Liver (tissue), 9 donors: Measurements from ENCODE around the gene TMEM212. TPM values are rescaled to one million over a fixed set of nuclear protein-coding genes. Genes with fewer than 3 reads are reported as not detected.
A peak's percentile ranks its signal among the peaks of the same experiment; 100 is the strongest.

ENCODE experiments used
- DNase-seq: peaks from one replicate; pipeline ENCODE4 v3.0.0-alpha.2; 2017; ENCODE audit warnings: low spot score
- H3K27ac ChIP-seq, 2 donors: one replicate each; pipeline ENCODE4 v1.7.0; 2013; ENCODE audit warnings: inconsistent platforms in 2 of 2, low read length in 2 of 2, control low read depth in 1 of 2, low read depth in 1 of 2, mild to moderate bottlenecking in 1 of 2
- H3K27me3 ChIP-seq, 4 donors: one replicate each; pipeline versions ENCODE4 v1.6.1 to v1.7.0; 2013; ENCODE audit warnings: low read length in 3 of 4, inconsistent platforms in 1 of 4, mild to moderate bottlenecking in 1 of 4, moderate library complexity in 1 of 4; ENCODE audit not compliant: control insufficient read depth in 4 of 4, insufficient read depth in 4 of 4
- H3K36me3 ChIP-seq, 4 donors: one replicate each; pipeline versions ENCODE4 v1.6.1 to v1.7.0; 2013; ENCODE audit warnings: low read length in 3 of 4, mild to moderate bottlenecking in 3 of 4, low read depth in 1 of 4, moderate library complexity in 1 of 4; ENCODE audit not compliant: control insufficient read depth in 4 of 4, insufficient read depth in 3 of 4
- H3K4me1 ChIP-seq, 4 donors: one replicate each; pipeline versions ENCODE4 v1.6.1 to v1.7.0; 2013; ENCODE audit warnings: low read length in 3 of 4, mild to moderate bottlenecking in 3 of 4, moderate library complexity in 1 of 4; ENCODE audit not compliant: control insufficient read depth in 4 of 4, insufficient read depth in 4 of 4
- H3K4me3 ChIP-seq, 3 donors: one replicate each; pipeline versions ENCODE4 v1.6.1 to v1.7.0; 2013; ENCODE audit warnings: low read length in 3 of 3, control low read depth in 1 of 3, low read depth in 1 of 3, mild to moderate bottlenecking in 1 of 3
- H3K9ac ChIP-seq, 2 donors: one replicate each; pipeline ENCODE4 v1.7.0; 2013; ENCODE audit warnings: low read length in 2 of 2, mild to moderate bottlenecking in 2 of 2, moderate library complexity in 2 of 2, control low read depth in 1 of 2, low read depth in 1 of 2
- H3K9me3 ChIP-seq, 4 donors: one replicate each; pipeline versions ENCODE4 v1.6.1 to v1.7.0; 2013; ENCODE audit warnings: low read length in 3 of 4; ENCODE audit not compliant: control insufficient read depth in 4 of 4
- EGR1 ChIP-seq, 2 donors: IDR thresholded peaks; 2 replicates each; pipeline ENCODE4 v1.6.1; 2016 to 2018; ENCODE audit warnings: antibody characterized with exemption in 2 of 2, low read depth in 2 of 2
- FOXA1 ChIP-seq: IDR thresholded peaks from 2 replicates; pipeline ENCODE4 v1.6.1; 2016; ENCODE audit warnings: antibody characterized with exemption
- FOXA2 ChIP-seq: IDR thresholded peaks from 2 replicates; pipeline ENCODE4 v1.6.1; 2016; ENCODE audit warnings: antibody characterized with exemption
- HNF4A ChIP-seq, 2 donors: conservative IDR thresholded peaks; 2 replicates each; pipeline ENCODE4 v1.6.1; 2016; ENCODE audit warnings: antibody characterized with exemption in 2 of 2, mild to moderate bottlenecking in 2 of 2
- MAX ChIP-seq: IDR thresholded peaks from 2 replicates; pipeline ENCODE4 v1.6.1; 2016; ENCODE audit warnings: antibody characterized with exemption
- NR2F2 ChIP-seq: IDR thresholded peaks from 2 replicates; pipeline ENCODE4 v1.6.1; 2016; ENCODE audit warnings: antibody characterized with exemption
- ZBTB33 ChIP-seq: IDR thresholded peaks from 2 replicates; pipeline ENCODE4 v1.6.1; 2016; ENCODE audit warnings: antibody characterized with exemption
- WGBS: extraction: QIAGEN DNeasy Blood & Tissue Kit; methylation state at CpG from one replicate; pipeline ENCODE4 v1.1.7; 2013; 5-methylcytosine and 5-hydroxymethylcytosine counted together
- polyA plus RNA-seq, 2 donors: library from polyadenylated mRNA; stranded (reverse) in 1 of 2; unstranded in 1 of 2; fragments of 200-250 nt in 1 of 2; fragments of >200 nt in 1 of 2; fragmentation: Nextera tagmentation in 1 of 2; extraction: Ambion mirVana in 1 of 2; gene quantifications; one replicate each; pipeline versions ENCODE4 v1.2.1 to v1.2.3, GENCODE V29; 2013 to 2015
- total RNA-seq, 2 donors: library from RNA; depleted of rRNA; stranded (reverse); fragments of >200 nt; gene quantifications; one replicate each; pipeline ENCODE4 v1.2.3, GENCODE V29; 2014
- TF ChIP-seq, protein P1 (sequence below): IDR thresholded peaks from 2 replicates; pipeline ENCODE4 v1.6.1; 2016; ENCODE audit warnings: antibody characterized with exemption
- TF ChIP-seq, protein P2 (sequence below): IDR thresholded peaks from 2 replicates; pipeline ENCODE4 v1.6.1; 2016; ENCODE audit warnings: antibody characterized with exemption, mild to moderate bottlenecking
- donor health status: healthy.
- donor health status: healthy.
- donor health status: healthy.
- donor health status: healthy.
- donor health status: healthy.

TMEM212 gene
- total and polyA plus RNA-seq, 4 donors = not detected

GRCh38 chr3:171829841-171830517 is 13.2 kb upstream of the TMEM212 start (continued):
- peak; percentile 32 to 43 for TF ChIP-seq HNF4A (conservative IDR thresholded peaks at IDR 0.05)
- TF ChIP-seq, protein P1, sequence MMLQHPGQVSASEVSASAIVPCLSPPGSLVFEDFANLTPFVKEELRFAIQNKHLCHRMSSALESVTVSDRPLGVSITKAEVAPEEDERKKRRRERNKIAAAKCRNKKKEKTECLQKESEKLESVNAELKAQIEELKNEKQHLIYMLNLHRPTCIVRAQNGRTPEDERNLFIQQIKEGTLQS = no peak

GRCh38 chr3:171830518-171830875 is 12.7 kb upstream of the TMEM212 start:
- peaks cover 1 to 54% (median 32%) of the 10 kb centered on the region in 4 donors for H3K4me1 ChIP-seq
- no peak overlapping the region for H3K4me3 ChIP-seq
- H3K9ac ChIP-seq = no peak overlapping the region
- H3K27ac ChIP-seq = peak overlapping the region; percentile 12 to 70
- H3K9me3 ChIP-seq = no peaks in the 10 kb centered on the region
- TF ChIP-seq FOXA1 = no peak
- no peak for TF ChIP-seq HNF4A (conservative IDR thresholded peaks at IDR 0.05)
- TF ChIP-seq NR2F2 = no peak
- TF ChIP-seq FOXA2 = no peak
- no peak for DNase-seq
- no peaks in the 10 kb centered on the region for H3K36me3 ChIP-seq
- H3K27me3 ChIP-seq = no peaks in the 10 kb centered on the region

DNA sequence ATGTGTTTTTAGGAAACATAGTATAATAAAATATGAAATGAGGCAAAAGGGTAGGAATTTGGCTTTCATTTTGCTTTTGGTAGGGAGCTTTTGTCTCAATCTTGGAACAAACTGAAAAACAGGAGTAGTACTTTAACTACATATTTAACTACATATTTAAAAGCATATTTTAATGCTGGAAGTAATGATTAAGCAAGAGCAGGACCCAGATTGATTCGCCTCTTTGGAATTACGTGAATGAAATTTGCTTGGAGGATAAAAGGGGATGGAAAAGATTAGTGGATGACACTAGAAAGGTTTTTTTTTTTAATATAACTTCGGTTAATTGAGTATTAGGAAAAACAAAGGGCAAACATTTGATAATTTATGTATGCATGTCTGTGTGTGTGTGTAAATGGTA is 11.2 kb upstream of the TMEM212 start:
- Histone ChIP-seq H3K9ac (no peak overlapping the region), H3K27ac (peak overlapping the region in 1 of 2 donors; percentile 15), H3K36me3 (no peaks in the 10 kb centered on the region), H3K9me3 (no peaks in the 10 kb centered on the region), H3K27me3 (no peaks in the 10 kb centered on the region), H3K4me1 (peaks cover 1 to 56% (median 33%) of the 10 kb centered on the region in 4 donors), H3K4me3 (no peak overlapping the region)
- WGBS = 64% methylated on average over 3 of the region's 3 CpGs
- DNase-seq = no peak
- TF ChIP-seq MAX (no peak), EGR1 (IDR thresholded peaks at IDR 0.05; ENCODE audit: low read depth in 2 of 2) (no peak), FOXA1 (no peak)

DNA sequence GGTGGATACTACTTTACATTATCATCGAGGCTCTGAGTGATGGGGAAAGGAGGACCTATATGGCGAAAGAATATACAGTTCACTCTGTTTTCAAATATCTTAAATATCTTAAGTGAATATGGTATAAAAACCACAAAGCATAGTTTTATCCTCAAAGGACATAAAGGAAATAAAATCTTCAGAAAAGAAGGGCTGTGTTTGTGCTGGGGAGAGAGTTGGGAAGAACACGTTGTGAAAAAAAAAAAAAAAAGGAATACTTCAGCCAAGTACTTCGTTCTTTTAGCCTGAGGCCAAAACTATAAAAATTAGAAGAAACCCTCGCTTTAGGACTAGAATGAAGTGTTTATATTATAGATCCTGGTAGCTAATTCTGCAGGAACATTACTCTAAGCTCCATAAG is 10.2 kb upstream of the TMEM212 start:
- Histone ChIP-seq H3K4me1 (peaks cover 1 to 66% (median 39%) of the 10 kb centered on the region in 4 donors), H3K4me3 (no peak overlapping the region), H3K27me3 (no peaks in the 10 kb centered on the region), H3K36me3 (no peaks in the 10 kb centered on the region), H3K9ac (no peak overlapping the region), H3K9me3 (no peaks in the 10 kb centered on the region), H3K27ac (peak overlapping the region; percentile 15 to 76)
- TF ChIP-seq FOXA1 = no peak
- no peak for TF ChIP-seq NR2F2
- TF ChIP-seq, protein P2, sequence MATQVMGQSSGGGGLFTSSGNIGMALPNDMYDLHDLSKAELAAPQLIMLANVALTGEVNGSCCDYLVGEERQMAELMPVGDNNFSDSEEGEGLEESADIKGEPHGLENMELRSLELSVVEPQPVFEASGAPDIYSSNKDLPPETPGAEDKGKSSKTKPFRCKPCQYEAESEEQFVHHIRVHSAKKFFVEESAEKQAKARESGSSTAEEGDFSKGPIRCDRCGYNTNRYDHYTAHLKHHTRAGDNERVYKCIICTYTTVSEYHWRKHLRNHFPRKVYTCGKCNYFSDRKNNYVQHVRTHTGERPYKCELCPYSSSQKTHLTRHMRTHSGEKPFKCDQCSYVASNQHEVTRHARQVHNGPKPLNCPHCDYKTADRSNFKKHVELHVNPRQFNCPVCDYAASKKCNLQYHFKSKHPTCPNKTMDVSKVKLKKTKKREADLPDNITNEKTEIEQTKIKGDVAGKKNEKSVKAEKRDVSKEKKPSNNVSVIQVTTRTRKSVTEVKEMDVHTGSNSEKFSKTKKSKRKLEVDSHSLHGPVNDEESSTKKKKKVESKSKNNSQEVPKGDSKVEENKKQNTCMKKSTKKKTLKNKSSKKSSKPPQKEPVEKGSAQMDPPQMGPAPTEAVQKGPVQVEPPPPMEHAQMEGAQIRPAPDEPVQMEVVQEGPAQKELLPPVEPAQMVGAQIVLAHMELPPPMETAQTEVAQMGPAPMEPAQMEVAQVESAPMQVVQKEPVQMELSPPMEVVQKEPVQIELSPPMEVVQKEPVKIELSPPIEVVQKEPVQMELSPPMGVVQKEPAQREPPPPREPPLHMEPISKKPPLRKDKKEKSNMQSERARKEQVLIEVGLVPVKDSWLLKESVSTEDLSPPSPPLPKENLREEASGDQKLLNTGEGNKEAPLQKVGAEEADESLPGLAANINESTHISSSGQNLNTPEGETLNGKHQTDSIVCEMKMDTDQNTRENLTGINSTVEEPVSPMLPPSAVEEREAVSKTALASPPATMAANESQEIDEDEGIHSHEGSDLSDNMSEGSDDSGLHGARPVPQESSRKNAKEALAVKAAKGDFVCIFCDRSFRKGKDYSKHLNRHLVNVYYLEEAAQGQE = no peak
- TF ChIP-seq ZBTB33 = no peak
- DNase-seq = no peak
- 67% methylated on average over 5 of the region's 5 CpGs for WGBS
